SIG-M5 treated with dmso at 0.1 percent for 504 hours (cell line): Measurements from ENCODE around the gene POU4F2.
A peak's percentile ranks its signal among the peaks of the same experiment; 100 is the strongest.
"Not testable (repeated sequence)": the region's sequence is repeated elsewhere in the genome, so short reads cannot be mapped to it uniquely, and the experiment has no call there.

Experiments
- DNase-seq: peaks from one replicate; lab custom pipeline; 2025; ENCODE audit not compliant: unreplicated experiment; lab: John Stamatoyannopoulos, UW

POU4F2 gene

DNA sequence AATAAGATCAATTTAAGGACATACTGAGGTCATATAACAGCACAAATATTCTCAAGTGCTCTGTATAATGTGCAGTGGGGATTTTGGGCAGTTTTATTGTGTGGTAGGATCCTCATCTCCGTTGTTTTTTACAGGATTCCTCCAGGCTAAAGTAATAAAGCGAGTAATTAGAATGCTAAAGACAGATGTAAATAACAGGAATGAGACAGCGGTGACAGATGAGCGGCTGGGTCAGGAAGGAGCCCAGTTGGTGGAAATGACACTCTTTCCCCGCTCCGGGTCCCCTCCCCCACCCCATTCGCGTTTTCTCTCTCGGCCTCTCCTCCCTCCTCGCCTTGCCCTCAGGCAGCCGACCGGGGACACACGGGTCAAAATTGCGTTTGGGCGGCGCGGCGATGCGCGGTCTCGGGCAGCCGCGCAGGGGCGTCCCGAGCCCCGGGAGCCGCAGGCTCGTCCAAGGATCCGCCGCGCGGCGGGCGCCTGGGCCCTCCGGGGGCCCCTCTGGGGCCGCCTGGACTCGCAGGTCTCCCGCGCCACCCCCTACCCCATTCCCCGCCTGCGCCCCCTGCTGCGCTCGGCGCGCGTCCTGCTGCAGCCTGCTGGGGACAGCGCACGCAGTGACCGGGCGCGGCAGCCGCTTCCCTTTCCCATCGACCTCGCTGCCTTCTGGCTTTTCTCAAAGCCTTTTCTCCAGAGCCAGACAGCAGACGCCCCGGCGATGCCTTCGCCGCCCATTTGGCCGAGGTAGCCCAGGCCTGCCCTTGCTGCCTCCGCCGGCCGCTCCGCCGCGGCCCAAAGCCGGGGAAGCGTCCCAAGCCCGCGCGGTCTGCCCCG, 16.2 kb downstream of the POU4F2 start:
- DNase-seq = no peak

DNA sequence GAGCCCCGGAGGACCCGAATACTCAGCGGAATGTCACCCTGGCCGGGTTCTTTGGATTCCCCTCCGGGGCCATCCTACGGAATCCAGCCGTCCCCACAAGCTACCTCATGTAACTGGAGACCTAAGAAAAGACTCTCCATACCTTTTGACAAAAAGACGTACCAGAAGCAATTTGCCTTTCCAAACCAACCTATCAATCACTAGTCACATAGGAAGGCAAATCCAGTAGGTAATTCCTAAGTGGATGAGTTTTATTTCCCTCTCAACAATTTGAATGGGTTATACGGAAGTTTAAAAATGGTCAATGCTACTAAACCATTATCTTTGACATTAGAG, 16.8 kb downstream of the POU4F2 start:
- no peak for DNase-seq

DNA sequence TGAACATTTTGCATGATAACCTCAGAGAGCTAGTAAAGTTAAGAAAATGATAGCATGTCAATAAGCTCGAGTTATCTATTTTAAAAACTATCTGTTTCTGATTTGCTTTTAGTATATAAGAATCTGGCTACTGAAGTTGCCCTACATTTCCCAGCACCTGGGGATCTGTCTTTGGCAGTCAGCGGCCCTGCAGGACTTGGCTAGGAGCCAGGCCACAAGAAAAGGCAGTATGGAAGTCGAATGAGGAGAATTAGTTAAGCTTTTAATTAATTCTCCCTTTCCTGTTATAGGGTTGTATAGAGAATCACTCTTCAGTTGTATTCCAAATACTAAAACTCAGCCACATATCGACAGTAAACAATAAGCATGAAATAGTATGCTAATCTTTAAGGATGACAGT, 22.7 kb downstream of the POU4F2 start:
- no peak for DNase-seq

- DNase-seq = not testable (repeated sequence)
These were observed 25.2 kb downstream of the POU4F2 start for GRCh38 chr4:146663968-146664311.

GRCh38 chr4:146674829-146675570, 36.3 kb downstream of the POU4F2 start:
- peak; percentile 47 for DNase-seq
